Spleen (tissue), 7 donors: ENCODE measurements around the gene CARMIL3.

Experiments
- POLR2AphosphoS5 ChIP-seq, 3 donors: sonication (generic); formaldehyde crosslinking; IDR thresholded peaks; one replicate each; pipeline ENCODE4 v1.5.1; 2017; ENCODE audit warnings: antibody characterized with exemption in 3 of 3
- TF ChIP-seq, protein P1 (sequence below), 11 experiments: fragments of 200-600 bp in 7 of 11; fragments of 450-650 bp in 4 of 11; sonication (generic) in 4 of 11; IDR thresholded peaks in 8 of 11; conservative IDR thresholded peaks in 3 of 11; 1 replicate in 7 of 11; 2 replicates in 4 of 11; pipeline versions ENCODE4 v1.4.0 to v1.8.0; 2016 to 2021; ENCODE audit warnings: antibody characterized with exemption in 11 of 11, inconsistent platforms in 4 of 11, mild to moderate bottlenecking in 1 of 11
- donor health status: DM: no; HTN: no; CAD: no; lungs with moderate emphysema.
- donor health status: DM: no; HTN: no; CAD: no.
- donor health status: DM: no; HTN: no; CAD: no.

DNA sequence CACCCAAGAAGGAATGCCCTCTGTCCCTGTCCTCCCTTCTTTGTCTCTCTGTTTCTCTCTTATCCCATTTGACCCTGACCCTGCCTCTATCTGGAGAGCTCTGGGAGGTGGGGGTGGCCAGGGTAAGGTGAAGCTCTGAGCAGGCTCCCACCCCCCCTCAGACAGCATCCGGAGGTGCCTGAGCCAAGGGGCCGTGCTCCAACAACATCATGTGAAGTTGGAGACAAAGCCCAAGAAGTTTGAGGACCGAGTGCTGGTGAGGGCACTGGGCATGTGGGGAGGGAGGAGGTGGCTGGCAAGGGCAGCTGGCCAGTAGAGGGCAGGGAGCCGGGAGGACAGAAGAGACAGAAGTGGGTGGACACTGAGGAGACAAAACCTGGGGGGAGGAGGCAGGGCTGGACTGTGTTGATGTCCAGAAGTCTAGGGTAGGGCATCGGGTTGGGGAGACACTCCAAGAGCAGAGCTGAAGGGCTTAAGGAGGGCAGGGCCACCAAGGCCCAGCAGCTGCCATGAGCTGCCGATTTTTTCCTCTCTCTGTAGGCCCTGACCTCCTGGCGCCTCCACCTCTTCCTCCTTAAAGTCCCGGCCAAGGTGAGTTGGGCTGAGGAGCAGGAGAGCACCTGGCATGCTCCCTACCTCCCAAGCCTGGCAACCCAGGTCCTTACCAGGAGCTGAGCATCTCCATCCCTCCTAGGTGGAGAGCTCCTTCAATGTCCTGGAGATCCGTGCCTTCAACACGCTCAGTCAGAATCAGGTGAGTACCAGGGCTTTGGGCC lies 1.9 kb downstream of the CARMIL3 start:
- TF ChIP-seq, protein P1, sequence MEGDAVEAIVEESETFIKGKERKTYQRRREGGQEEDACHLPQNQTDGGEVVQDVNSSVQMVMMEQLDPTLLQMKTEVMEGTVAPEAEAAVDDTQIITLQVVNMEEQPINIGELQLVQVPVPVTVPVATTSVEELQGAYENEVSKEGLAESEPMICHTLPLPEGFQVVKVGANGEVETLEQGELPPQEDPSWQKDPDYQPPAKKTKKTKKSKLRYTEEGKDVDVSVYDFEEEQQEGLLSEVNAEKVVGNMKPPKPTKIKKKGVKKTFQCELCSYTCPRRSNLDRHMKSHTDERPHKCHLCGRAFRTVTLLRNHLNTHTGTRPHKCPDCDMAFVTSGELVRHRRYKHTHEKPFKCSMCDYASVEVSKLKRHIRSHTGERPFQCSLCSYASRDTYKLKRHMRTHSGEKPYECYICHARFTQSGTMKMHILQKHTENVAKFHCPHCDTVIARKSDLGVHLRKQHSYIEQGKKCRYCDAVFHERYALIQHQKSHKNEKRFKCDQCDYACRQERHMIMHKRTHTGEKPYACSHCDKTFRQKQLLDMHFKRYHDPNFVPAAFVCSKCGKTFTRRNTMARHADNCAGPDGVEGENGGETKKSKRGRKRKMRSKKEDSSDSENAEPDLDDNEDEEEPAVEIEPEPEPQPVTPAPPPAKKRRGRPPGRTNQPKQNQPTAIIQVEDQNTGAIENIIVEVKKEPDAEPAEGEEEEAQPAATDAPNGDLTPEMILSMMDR (IDR thresholded peaks at IDR 0.05 in 8 of 11, conservative IDR thresholded peaks at IDR 0.05 in 3 of 11) = no peak
- no peak for TF ChIP-seq POLR2AphosphoS5 (IDR thresholded peaks at IDR 0.05)
